OCI-LY1 (cell line): ENCODE measurements around the gene CXXC4.

Experiments used
- H2AFZ ChIP-seq: fragments of 200-600 bp; sonication (generic), shearing (Covaris generic); 2 replicates; pipeline ENCODE4 v1.6.0; 2014; ENCODE audit warnings: antibody characterized with exemption, mild to moderate bottlenecking, low read length
- H3F3A ChIP-seq: fragments of 200-600 bp; sonication (generic), shearing (Covaris generic); 2 replicates; pipeline ENCODE4 v1.6.0; 2014; ENCODE audit warnings: mild to moderate bottlenecking, antibody characterized with exemption, low read length, moderate library complexity; ENCODE audit not compliant: insufficient read depth
- H3K27ac ChIP-seq: fragments of 200-600 bp; sonication (generic); 2 replicates; pipeline ENCODE4 v1.5.1; 2014; ENCODE audit warnings: low read length, mixed run types, mild to moderate bottlenecking, low read depth; ENCODE audit not compliant: poor library complexity, severe bottlenecking
- H3K27me3 ChIP-seq: fragments of 200-600 bp; sonication (generic); 2 replicates; pipeline ENCODE4 v1.6.0; 2014; ENCODE audit warnings: antibody characterized with exemption, mild to moderate bottlenecking, low read length, moderate library complexity; ENCODE audit not compliant: insufficient read depth
- H3K36me3 ChIP-seq: fragments of 200-600 bp; sonication (generic); 2 replicates; pipeline ENCODE4 v1.6.1; 2014; ENCODE audit warnings: mild to moderate bottlenecking, antibody characterized with exemption, low read length, moderate library complexity, mixed read lengths; ENCODE audit not compliant: insufficient read depth
- H3K4me1 ChIP-seq: fragments of 200-600 bp; sonication (generic); 2 replicates; pipeline ENCODE4 v1.5.1; 2014; ENCODE audit warnings: mild to moderate bottlenecking, low read length, moderate library complexity; ENCODE audit not compliant: insufficient read depth, severe bottlenecking
- H3K4me2 ChIP-seq: fragments of 200-600 bp; sonication (generic), shearing (Covaris generic); 2 replicates; pipeline ENCODE4 v1.6.1; 2014; ENCODE audit warnings: low read length
- H3K4me3 ChIP-seq: fragments of 200-600 bp; sonication (generic); 2 replicates; pipeline ENCODE4 v1.5.1; 2014; ENCODE audit warnings: low read length, low read depth, mild to moderate bottlenecking, mixed read lengths; ENCODE audit not compliant: poor library complexity, severe bottlenecking
- H3K79me2 ChIP-seq: fragments of 200-600 bp; shearing (Covaris generic); 2 replicates; pipeline ENCODE4 v1.6.1; 2016; ENCODE audit warnings: mixed run types, low read length, mixed read lengths; ENCODE audit not compliant: insufficient read depth
- H3K9ac ChIP-seq: fragments of 200-600 bp; sonication (generic), shearing (Covaris generic); 2 replicates; pipeline ENCODE4 v1.6.1; 2014; ENCODE audit warnings: mild to moderate bottlenecking, low read length, mixed read lengths
- H3K9me2 ChIP-seq: fragments of 200-600 bp; sonication (generic), shearing (Covaris generic); 2 replicates; pipeline ENCODE4 v1.6.1; 2014; ENCODE audit warnings: low read depth, mild to moderate bottlenecking, low read length, mixed read lengths
- H3K9me3 ChIP-seq: fragments of 200-600 bp; shearing (Covaris generic); 2 replicates; pipeline ENCODE4 v1.6.1; 2014; ENCODE audit warnings: low read length, mixed read lengths
- H4K20me1 ChIP-seq: fragments of 200-600 bp; sonication (generic), shearing (Covaris generic); 2 replicates; pipeline ENCODE4 v1.6.0; 2016; ENCODE audit warnings: mild to moderate bottlenecking, low read length; ENCODE audit not compliant: insufficient read depth
- CTCF ChIP-seq: fragments of 200-600 bp; sonication (generic), shearing (Covaris generic); IDR thresholded peaks from 2 replicates; pipeline ENCODE4 v1.5.1; 2017; ENCODE audit warnings: mild to moderate bottlenecking, antibody characterized with exemption, low read length, moderate library complexity, mixed read lengths
- EZH2 ChIP-seq: fragments of 200-600 bp; sonication (generic), shearing (Covaris generic); IDR thresholded peaks from 2 replicates; pipeline ENCODE4 v1.8.0; 2017; ENCODE audit warnings: borderline replicate concordance, mixed run types, mild to moderate bottlenecking, antibody characterized with exemption, low read length, moderate library complexity, mixed read lengths

Gene CXXC4

GRCh38 chr4:104508224-104508623, 13.5 kb upstream of the CXXC4 start:
- no peak overlapping the region for H3K4me2 ChIP-seq
- H3K36me3 ChIP-seq = no peaks in the 10 kb centered on the region
- H3K9me3 ChIP-seq = no peaks in the 10 kb centered on the region
- H3K9ac ChIP-seq = no peak overlapping the region
- H3K27ac ChIP-seq = no peak overlapping the region
- no peaks in the 10 kb centered on the region for H3K79me2 ChIP-seq
- H3K9me2 ChIP-seq = no peaks in the 10 kb centered on the region
- TF ChIP-seq EZH2 (no peak), CTCF (no peak)
- H3K4me1 ChIP-seq = no peaks in the 10 kb centered on the region
- H3F3A ChIP-seq = no peaks in the 10 kb centered on the region
- H2AFZ ChIP-seq = no peak overlapping the region
- no peaks in the 10 kb centered on the region for H3K27me3 ChIP-seq
- no peak overlapping the region for H3K4me3 ChIP-seq
- no peaks in the 10 kb centered on the region for H4K20me1 ChIP-seq

GRCh38 chr4:104507112-104507511, 12.4 kb upstream of the CXXC4 start:
- Histone ChIP-seq H3K27ac (no peak overlapping the region), H3K9ac (no peak overlapping the region), H4K20me1 (no peaks in the 10 kb centered on the region), H3K79me2 (no peaks in the 10 kb centered on the region), H3K9me2 (no peaks in the 10 kb centered on the region), H3K4me2 (no peak overlapping the region), H3K4me1 (no peaks in the 10 kb centered on the region), H3K9me3 (no peaks in the 10 kb centered on the region), H3K27me3 (no peaks in the 10 kb centered on the region), H3F3A (no peaks in the 10 kb centered on the region), H3K4me3 (no peak overlapping the region), H2AFZ (no peak overlapping the region), H3K36me3 (no peaks in the 10 kb centered on the region)
- TF ChIP-seq CTCF = no peak
- no peak for TF ChIP-seq EZH2

- Histone ChIP-seq H3K36me3 (no peaks in the 10 kb centered on the region), H3K4me2 (no peak overlapping the region), H3F3A (no peaks in the 10 kb centered on the region), H3K9me2 (no peaks in the 10 kb centered on the region), H3K4me1 (peaks cover 6% of the 10 kb centered on the region), H3K9ac (no peak overlapping the region), H3K27ac (no peak overlapping the region), H3K27me3 (no peaks in the 10 kb centered on the region), H3K4me3 (no peak overlapping the region), H2AFZ (no peak overlapping the region), H3K79me2 (no peaks in the 10 kb centered on the region), H4K20me1 (no peaks in the 10 kb centered on the region), H3K9me3 (no peaks in the 10 kb centered on the region)
- TF ChIP-seq CTCF (no peak), EZH2 (no peak)
These were observed 9.8 kb upstream of the CXXC4 start for GRCh38 chr4:104504536-104504935.
